ENCODE measurements around the gene DEPDC7. TPM values are rescaled to one million over a fixed set of nuclear protein-coding genes. Genes with fewer than 3 reads are reported as not detected.

DEPDC7 gene
- total and polyA plus RNA-seq, 5 donors, result 0.62 to 1.1 (median 0.97) TPM

DNA sequence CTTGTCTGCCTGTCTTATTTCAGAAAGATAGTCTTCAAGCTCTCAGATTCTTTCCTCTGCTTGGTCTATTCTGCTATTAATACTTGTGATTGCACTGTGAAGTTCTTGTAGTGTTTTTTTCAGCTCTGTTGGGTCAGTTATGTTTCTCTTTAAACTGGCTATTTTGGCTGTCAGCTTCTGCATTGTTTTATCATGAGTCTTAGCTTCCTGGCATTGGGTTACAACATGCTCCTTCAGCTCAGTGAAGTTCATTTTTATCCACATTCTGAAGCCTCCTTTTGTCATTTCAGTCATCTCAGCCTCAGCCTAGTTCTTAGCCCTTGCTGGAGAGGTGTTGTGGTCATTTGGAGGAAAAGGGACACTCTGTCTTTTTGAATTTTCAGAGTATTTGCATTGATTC, 15.5 kb upstream of the DEPDC7 start:
- Histone ChIP-seq H3K27me3 (ENCODE audit: control insufficient read depth, insufficient read depth) (no peaks in the 10 kb centered on the region), H3K27ac (ENCODE audit: low read length) (no peak overlapping the region), H3K4me1 (ENCODE audit: control insufficient read depth, insufficient read depth, low read length) (no peaks in the 10 kb centered on the region), H3K4me3 (ENCODE audit: low read length) (no peak overlapping the region), H3K9me3 (ENCODE audit: control insufficient read depth, low read length) (no peaks in the 10 kb centered on the region)
- intact Hi-C loops (cut with DNase I), result no loop called here
- DNase-seq, result no peak
- no peak for ATAC-seq

DNA sequence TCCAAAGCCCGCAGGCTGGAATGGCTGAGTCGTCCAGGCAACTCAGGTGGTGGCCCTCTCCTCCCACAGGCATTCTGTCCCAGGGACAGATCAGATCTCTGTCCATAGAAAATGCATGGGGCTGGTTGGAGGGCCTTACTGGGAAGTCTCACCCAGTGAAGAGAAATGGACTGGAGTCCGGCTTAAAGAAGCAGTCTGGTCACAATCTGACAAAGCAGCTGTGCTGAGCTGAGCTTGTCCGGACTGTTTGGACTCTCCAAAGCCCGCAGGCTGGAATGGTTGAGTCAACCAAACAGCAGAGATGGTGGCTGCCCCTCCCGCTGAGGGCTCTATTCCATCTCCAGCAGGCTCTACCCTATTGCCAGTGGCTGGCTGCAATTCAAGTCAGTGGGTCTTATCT, 14.4 kb upstream of the DEPDC7 start:
- no peaks in the 10 kb centered on the region for H3K4me1 ChIP-seq (ENCODE audit: control insufficient read depth, insufficient read depth, low read length)
- no peaks in the 10 kb centered on the region for H3K27me3 ChIP-seq (ENCODE audit: control insufficient read depth, insufficient read depth)
- no peaks in the 10 kb centered on the region for H3K9me3 ChIP-seq (ENCODE audit: control insufficient read depth, low read length)
- intact Hi-C loops (cut with DNase I), result no loop called here
- H3K4me3 ChIP-seq (ENCODE audit: low read length), result no peak overlapping the region
- 73% methylated on average over 6 of the region's 6 CpGs for WGBS
- ATAC-seq (no peak), DNase-seq (no peak)
- no peak overlapping the region for H3K27ac ChIP-seq (ENCODE audit: low read length)

DNA sequence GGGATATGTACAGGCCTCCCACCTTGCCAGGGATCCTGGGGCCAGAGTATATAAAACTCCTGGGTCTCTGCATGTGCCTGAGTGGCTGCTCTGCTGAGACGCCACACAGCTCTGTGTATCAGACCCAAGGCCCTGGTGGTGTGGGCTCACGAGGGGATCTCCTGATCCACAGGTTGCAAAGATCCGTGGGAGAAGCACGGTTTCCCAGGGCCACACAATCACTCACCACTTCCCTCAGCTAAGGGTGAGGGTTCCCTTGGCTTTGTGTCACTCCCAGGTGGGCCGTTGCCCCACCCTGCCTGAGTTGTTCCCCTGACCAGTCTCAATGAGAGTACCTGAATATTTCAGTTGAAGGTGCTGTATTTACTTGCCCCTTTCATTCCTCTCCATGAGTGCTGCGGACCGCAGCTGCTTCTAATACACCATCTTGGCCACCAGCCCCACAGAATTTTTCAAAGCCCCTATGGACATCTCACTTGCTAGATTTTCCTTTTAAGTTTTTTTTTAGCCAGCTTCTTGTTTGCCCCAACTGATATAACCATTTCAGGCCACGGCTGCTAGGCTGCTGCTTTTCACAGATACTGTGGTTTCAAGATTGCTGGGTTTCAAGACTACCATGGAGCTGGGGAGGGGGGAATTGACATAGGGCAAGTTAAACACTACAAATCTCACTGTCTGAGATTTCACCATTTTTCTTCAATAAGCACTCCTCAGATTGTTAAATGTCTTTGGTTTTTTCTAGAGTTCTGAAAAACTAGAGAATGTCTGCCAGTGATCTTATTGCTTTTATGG, 13.7 kb upstream of the DEPDC7 start:
- intact Hi-C loops (cut with DNase I), result no loop called here
- WGBS, result 85% methylated on average over 8 of the region's 8 CpGs
- DNase-seq, result no peak
- Histone ChIP-seq H3K4me3 (ENCODE audit: low read length) (no peak overlapping the region), H3K9me3 (ENCODE audit: control insufficient read depth, low read length) (no peaks in the 10 kb centered on the region), H3K27ac (ENCODE audit: low read length) (no peak overlapping the region), H3K4me1 (ENCODE audit: control insufficient read depth, insufficient read depth, low read length) (no peaks in the 10 kb centered on the region), H3K27me3 (ENCODE audit: control insufficient read depth, insufficient read depth) (no peaks in the 10 kb centered on the region)
- no peak for ATAC-seq

DNA sequence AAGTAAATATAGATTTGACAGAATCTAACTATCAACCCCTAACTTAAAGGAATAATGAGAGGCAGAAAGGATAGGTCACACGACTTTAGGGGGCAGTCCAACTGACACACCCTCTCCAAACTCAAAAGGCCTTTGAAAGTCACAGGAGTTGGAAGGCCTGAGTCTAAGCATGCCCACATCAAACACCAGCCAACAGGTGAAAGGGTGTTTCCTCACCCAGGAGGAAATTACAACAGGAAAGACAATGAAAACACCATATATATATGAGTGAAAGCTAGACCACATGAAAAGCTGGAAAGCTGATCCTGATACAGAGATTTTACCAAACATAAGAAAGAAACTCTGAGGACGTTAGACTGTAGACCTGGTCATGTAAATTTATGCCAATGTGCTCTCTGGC, 10.5 kb upstream of the DEPDC7 start:
- intact Hi-C loops (cut with DNase I), result no loop called here
- no peaks in the 10 kb centered on the region for H3K9me3 ChIP-seq (ENCODE audit: control insufficient read depth, low read length)
- H3K27ac ChIP-seq (ENCODE audit: low read length), result no peak overlapping the region
- ATAC-seq, result no peak
- 58% methylated on average over 2 of the region's 2 CpGs for WGBS
- no peak overlapping the region for H3K4me3 ChIP-seq (ENCODE audit: low read length)
- DNase-seq, result no peak
- no peaks in the 10 kb centered on the region for H3K27me3 ChIP-seq (ENCODE audit: control insufficient read depth, insufficient read depth)
- no peaks in the 10 kb centered on the region for H3K4me1 ChIP-seq (ENCODE audit: control insufficient read depth, insufficient read depth, low read length)

DNA sequence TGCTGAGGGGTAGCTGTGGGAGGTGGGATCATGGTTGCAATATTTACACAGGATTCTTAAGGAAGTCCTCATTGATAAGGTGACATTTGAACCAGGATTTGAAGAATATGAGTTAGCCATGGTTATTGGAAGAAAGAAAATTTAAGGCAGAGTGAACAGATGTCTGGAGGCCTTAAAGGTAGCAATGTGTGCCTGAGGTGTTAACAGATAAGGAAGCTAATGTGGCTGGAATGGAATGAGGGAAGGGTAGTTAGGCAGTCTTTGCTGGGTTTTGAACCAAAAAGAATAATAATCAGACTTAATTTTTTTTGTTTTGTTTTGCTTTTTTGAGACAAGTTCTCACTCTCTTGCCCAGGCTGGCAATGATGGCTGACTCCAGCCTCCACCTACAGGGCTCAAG, 9.7 kb upstream of the DEPDC7 start:
- ATAC-seq, result no peak
- Histone ChIP-seq H3K9me3 (ENCODE audit: control insufficient read depth, low read length) (no peaks in the 10 kb centered on the region), H3K27ac (ENCODE audit: low read length) (no peak overlapping the region), H3K4me1 (ENCODE audit: control insufficient read depth, insufficient read depth, low read length) (no peaks in the 10 kb centered on the region), H3K4me3 (ENCODE audit: low read length) (no peak overlapping the region), H3K27me3 (ENCODE audit: control insufficient read depth, insufficient read depth) (no peaks in the 10 kb centered on the region)
- DNase-seq, result no peak
- intact Hi-C loops (cut with DNase I), result no loop called here

DNA sequence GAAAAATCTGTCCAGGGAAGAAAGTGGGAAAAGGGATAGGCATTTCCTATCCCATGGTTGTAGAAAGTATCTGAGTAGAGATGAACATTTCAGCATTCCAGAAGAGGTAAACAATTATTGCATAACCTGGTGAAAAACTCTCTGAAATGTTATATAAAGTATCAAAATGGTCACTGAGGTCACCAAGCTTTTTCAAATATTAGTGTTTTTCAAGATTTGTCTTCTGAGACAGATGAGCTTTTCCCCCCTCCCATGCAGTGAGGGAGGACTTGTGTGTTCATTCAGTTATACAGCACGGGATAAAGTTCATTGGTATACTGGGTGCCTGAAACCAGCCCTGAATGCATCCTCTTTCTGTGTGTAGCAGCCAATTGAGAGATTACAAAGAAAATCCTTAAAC, 1.9 kb upstream of the DEPDC7 start:
- Histone ChIP-seq H3K27ac (ENCODE audit: low read length) (no peak overlapping the region), H3K9me3 (ENCODE audit: control insufficient read depth, low read length) (no peaks in the 10 kb centered on the region), H3K27me3 (ENCODE audit: control insufficient read depth, insufficient read depth) (no peaks in the 10 kb centered on the region), H3K4me1 (ENCODE audit: control insufficient read depth, insufficient read depth, low read length) (no peaks in the 10 kb centered on the region), H3K4me3 (ENCODE audit: low read length) (no peak overlapping the region)
- intact Hi-C loops (cut with DNase I), result no loop called here
- DNase-seq, result no peak
- 31% methylated on average over 1 of the region's 1 CpG for WGBS
- no peak for ATAC-seq

DNA sequence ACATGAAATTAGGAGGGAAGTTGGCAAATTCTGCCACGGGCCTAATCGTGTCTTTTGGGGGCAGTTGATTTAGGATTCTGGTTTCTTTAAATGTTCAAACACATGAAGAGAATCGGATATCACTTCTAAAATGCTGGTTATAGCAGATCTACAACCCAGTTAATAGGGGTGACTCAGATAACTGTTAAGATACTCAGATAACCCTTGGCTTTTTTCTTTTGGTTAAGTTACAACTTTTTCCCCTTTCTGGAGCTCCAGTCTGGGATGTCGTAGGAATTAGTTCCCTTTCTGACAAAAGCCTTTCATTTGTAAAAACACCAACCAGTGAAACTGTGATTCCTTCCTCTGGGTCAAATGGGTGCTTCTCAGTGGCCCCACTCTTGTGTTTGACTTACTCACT, 976 bp downstream of the DEPDC7 start:
- Histone ChIP-seq H3K4me3 (ENCODE audit: low read length) (peak overlapping the region; percentile 65), H3K4me1 (ENCODE audit: control insufficient read depth, insufficient read depth, low read length) (no peaks in the 10 kb centered on the region), H3K27ac (ENCODE audit: low read length) (no peak overlapping the region), H3K27me3 (ENCODE audit: control insufficient read depth, insufficient read depth) (no peaks in the 10 kb centered on the region), H3K9me3 (ENCODE audit: control insufficient read depth, low read length) (no peaks in the 10 kb centered on the region)
- ATAC-seq, result no peak
- no peak for DNase-seq
- intact Hi-C loops (cut with DNase I), result no loop called here
- 56% methylated on average over 4 of the region's 4 CpGs for WGBS

DNA sequence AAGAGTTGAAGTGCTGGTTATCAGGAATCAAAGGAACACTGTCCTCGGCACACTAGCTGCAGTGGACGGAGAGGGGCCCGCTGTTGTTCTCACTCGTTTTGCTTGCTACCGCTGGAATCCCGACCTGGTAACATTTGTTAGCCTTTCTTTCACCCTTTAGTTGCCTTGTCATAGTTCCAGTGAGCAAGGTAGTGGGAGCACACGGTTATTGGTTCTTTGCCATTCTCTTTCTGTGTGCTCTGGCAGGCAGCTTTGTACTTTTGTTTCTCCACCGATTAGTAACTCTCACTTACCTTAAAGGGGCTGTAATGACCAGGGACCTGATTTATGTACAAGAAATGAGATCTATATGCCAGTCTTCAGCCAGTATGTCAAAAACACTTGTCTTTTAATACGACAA, 1.8 kb downstream of the DEPDC7 start:
- Histone ChIP-seq H3K27me3 (ENCODE audit: control insufficient read depth, insufficient read depth) (no peaks in the 10 kb centered on the region), H3K27ac (ENCODE audit: low read length) (no peak overlapping the region), H3K9me3 (ENCODE audit: control insufficient read depth, low read length) (no peaks in the 10 kb centered on the region), H3K4me3 (ENCODE audit: low read length) (no peak overlapping the region), H3K4me1 (ENCODE audit: control insufficient read depth, insufficient read depth, low read length) (no peaks in the 10 kb centered on the region)
- intact Hi-C loops (cut with DNase I), result no loop called here
- no peak for ATAC-seq
- 89% methylated on average over 9 of the region's 9 CpGs for WGBS
- no peak for DNase-seq

DNA sequence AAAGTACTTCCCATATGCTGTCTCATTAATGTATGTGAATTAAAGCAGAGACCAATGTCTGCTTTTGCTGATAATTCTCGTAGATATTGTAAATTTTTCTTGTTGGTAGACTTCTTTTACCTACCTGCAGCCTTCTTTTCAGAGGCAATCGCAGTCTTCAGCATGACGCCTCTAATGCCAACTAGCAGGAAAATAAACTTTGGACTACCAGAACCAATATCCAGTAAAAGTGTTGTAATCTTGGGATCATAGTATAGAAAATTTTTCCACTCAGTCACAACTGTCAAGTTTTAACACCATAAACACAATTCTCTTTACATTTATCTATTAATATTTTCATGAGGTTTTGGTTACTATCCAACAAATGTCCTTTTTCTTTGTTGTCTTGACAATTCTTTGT, 2.3 kb downstream of the DEPDC7 start:
- no peak for DNase-seq
- Histone ChIP-seq H3K9me3 (ENCODE audit: control insufficient read depth, low read length) (no peaks in the 10 kb centered on the region), H3K4me1 (ENCODE audit: control insufficient read depth, insufficient read depth, low read length) (no peaks in the 10 kb centered on the region), H3K27ac (ENCODE audit: low read length) (no peak overlapping the region), H3K4me3 (ENCODE audit: low read length) (no peak overlapping the region), H3K27me3 (ENCODE audit: control insufficient read depth, insufficient read depth) (no peaks in the 10 kb centered on the region)
- intact Hi-C loops (cut with DNase I), result no loop called here
- WGBS, result 93% methylated on average over 3 of the region's 3 CpGs
- ATAC-seq, result no peak

DNA sequence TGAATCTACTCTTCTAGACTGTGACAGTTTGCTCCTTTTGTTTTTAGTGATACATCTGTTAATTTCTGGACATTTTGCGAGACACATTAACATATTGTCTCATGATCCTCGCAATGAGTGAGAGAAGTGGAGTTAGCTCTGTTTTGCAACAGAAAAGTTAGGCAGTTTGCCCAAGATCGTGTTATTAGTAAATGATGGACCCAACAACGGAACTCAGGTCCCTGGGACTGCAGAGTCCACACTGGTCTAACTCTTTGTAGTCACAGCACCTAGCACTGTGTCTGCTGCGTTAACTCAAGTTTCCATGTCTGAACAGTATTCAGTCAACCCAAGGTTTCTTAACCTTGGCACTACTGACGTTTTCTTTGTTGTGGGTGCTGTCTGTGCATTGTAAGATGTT, 3.2 kb downstream of the DEPDC7 start:
- Histone ChIP-seq H3K9me3 (ENCODE audit: control insufficient read depth, low read length) (no peaks in the 10 kb centered on the region), H3K27me3 (ENCODE audit: control insufficient read depth, insufficient read depth) (no peaks in the 10 kb centered on the region), H3K4me1 (ENCODE audit: control insufficient read depth, insufficient read depth, low read length) (no peaks in the 10 kb centered on the region), H3K27ac (ENCODE audit: low read length) (no peak overlapping the region), H3K4me3 (ENCODE audit: low read length) (no peak overlapping the region)
- intact Hi-C loops (cut with DNase I), result no loop called here
- DNase-seq, result no peak
- ATAC-seq, result no peak
- 88% methylated on average over 6 of the region's 6 CpGs for WGBS

DNA sequence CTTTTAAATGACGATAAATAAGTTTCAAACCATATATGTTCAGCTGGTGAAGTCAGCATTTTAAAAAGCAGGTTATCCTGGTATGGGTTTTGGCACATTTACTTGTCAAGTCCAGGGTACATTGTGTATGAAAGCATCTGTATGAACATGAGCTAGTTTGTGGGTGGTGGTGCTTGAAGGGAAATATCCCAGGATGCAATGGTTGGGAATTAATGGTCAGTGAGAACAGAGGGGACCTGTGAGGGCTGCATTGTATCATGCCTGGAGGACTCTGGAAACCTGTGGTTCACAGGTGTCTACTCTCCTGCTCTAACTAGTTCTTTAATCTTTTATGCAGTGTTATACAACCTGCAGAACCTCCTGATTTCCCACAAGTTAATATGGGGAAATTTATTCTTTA, 5.8 kb downstream of the DEPDC7 start:
- no peak for DNase-seq
- ATAC-seq, result no peak
- no peak overlapping the region for H3K27ac ChIP-seq (ENCODE audit: low read length)
- intact Hi-C loops (cut with DNase I), result no loop called here
- no peaks in the 10 kb centered on the region for H3K4me1 ChIP-seq (ENCODE audit: control insufficient read depth, insufficient read depth, low read length)
- WGBS, result 93% methylated on average over 1 of the region's 1 CpG
- H3K4me3 ChIP-seq (ENCODE audit: low read length), result no peak overlapping the region
- no peaks in the 10 kb centered on the region for H3K27me3 ChIP-seq (ENCODE audit: control insufficient read depth, insufficient read depth)
- H3K9me3 ChIP-seq (ENCODE audit: control insufficient read depth, low read length), result no peaks in the 10 kb centered on the region

DNA sequence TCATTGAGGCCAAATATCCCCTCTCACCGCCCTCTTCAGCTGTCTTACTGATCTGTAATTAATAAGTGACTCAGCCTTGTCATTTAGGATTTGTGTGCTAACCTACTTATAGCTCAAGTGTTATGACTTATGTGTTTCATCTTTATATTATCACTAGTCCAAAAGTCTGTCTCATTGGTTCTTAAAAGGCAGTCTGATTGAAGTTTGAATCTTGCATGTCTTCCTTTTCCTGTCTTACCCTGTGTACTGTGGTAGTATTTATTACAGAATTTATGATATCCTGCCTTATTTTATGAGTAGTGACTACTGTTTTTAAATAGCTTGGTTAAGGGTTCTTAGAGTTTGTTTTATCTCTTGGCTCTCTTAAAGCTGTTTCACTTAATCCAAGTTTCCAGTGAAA, 6.3 kb downstream of the DEPDC7 start:
- no peaks in the 10 kb centered on the region for H3K27me3 ChIP-seq (ENCODE audit: control insufficient read depth, insufficient read depth)
- no peak overlapping the region for H3K27ac ChIP-seq (ENCODE audit: low read length)
- DNase-seq (no peak), ATAC-seq (no peak)
- H3K9me3 ChIP-seq (ENCODE audit: control insufficient read depth, low read length), result no peaks in the 10 kb centered on the region
- WGBS, result 95% methylated on average over 1 of the region's 1 CpG
- no peak overlapping the region for H3K4me3 ChIP-seq (ENCODE audit: low read length)
- intact Hi-C loops (cut with DNase I), result no loop called here
- no peaks in the 10 kb centered on the region for H3K4me1 ChIP-seq (ENCODE audit: control insufficient read depth, insufficient read depth, low read length)
